Spinal cord (tissue), 10 donors: ENCODE measurements around the gene TWIST1. TPM values are rescaled to one million over a fixed set of nuclear protein-coding genes. Genes with fewer than 3 reads are reported as not detected.

Experiments used
- DNase-seq, 6 donors: peaks; one replicate each; pipeline versions ENCODE4 v3.0.0 to v3.0.0-alpha.2; 2013 to 2015; ENCODE audit warnings: low spot score in 6 of 6, low read depth in 4 of 6
- H3K27ac ChIP-seq: one replicate; pipeline ENCODE4 v1.5.1; 2013; ENCODE audit warnings: low read depth, low read length, control low read depth
- H3K27me3 ChIP-seq: one replicate; pipeline ENCODE4 v1.6.1; 2013; ENCODE audit warnings: low read length; ENCODE audit not compliant: control insufficient read depth, insufficient read depth
- H3K36me3 ChIP-seq: one replicate; pipeline ENCODE4 v1.6.1; 2013; ENCODE audit warnings: low read length; ENCODE audit not compliant: control insufficient read depth, insufficient read depth
- H3K4me1 ChIP-seq: one replicate; pipeline ENCODE4 v1.6.1; 2013; ENCODE audit warnings: low read length; ENCODE audit not compliant: control insufficient read depth, insufficient read depth
- H3K4me3 ChIP-seq: one replicate; pipeline ENCODE4 v1.5.1; 2013; ENCODE audit warnings: low read depth, low read length, control low read depth
- H3K9me3 ChIP-seq: one replicate; pipeline ENCODE4 v1.6.1; 2013; ENCODE audit warnings: low read length; ENCODE audit not compliant: control insufficient read depth, insufficient read depth
- WGBS: methylation state at CpG from one replicate; pipeline ENCODE4 v1.1.5; 2013; ENCODE audit warnings: missing lambda C conversion rate; ENCODE audit not compliant: insufficient coverage; 5-methylcytosine and 5-hydroxymethylcytosine counted together
- polyA plus RNA-seq, 2 donors: library from polyadenylated mRNA; unstranded; fragments of 120-200 nt; gene quantifications; one replicate each; pipeline ENCODE4 v1.2.1, GENCODE V29; 2013; ENCODE audit not compliant: insufficient read length in 2 of 2
- total RNA-seq, 2 donors: library from RNA; depleted of rRNA in 1 of 2; stranded (reverse); fragments of 120-200 nt in 1 of 2; fragments of >200 nt in 1 of 2; gene quantifications; one replicate each; pipeline versions ENCODE4 v1.2.3 to v1.2.4, GENCODE V29; 2013 to 2014
- donor health status: healthy.

TWIST1 gene
- total and polyA plus RNA-seq, 4 donors: 5.7 to 19.9 (median 6.7) TPM

GRCh38 chr7:19107081-19107355 is 10.4 kb downstream of the TWIST1 start:
- no peaks in the 10 kb centered on the region for H3K36me3 ChIP-seq
- peak overlapping the region; percentile 79 for H3K27ac ChIP-seq
- peaks cover 24% of the 10 kb centered on the region for H3K4me1 ChIP-seq
- 0% methylated on average over 4 of the region's 6 CpGs for WGBS
- DNase-seq: peak in 1 of 6 donors; percentile 45
- peaks cover 92% of the 10 kb centered on the region for H3K27me3 ChIP-seq
- H3K4me3 ChIP-seq: peak overlapping the region; percentile 54
- H3K9me3 ChIP-seq: no peaks in the 10 kb centered on the region

- Histone ChIP-seq H3K27ac (peak overlapping the region; percentile 79), H3K27me3 (peaks cover 91% of the 10 kb centered on the region), H3K4me1 (peaks cover 24% of the 10 kb centered on the region), H3K9me3 (no peaks in the 10 kb centered on the region), H3K4me3 (peak overlapping the region; percentile 54), H3K36me3 (no peaks in the 10 kb centered on the region)
- DNase-seq: peak in 3 of 6 donors; percentile 16 to 48 (median 33)
- WGBS: under 1% methylated on average over 49 of the region's 49 CpGs
These were observed 11.0 kb downstream of the TWIST1 start for GRCh38 chr7:19106241-19107080.

GRCh38 chr7:19105546-19105945 is 11.9 kb downstream of the TWIST1 start:
- H3K27me3 ChIP-seq: peaks cover 86% of the 10 kb centered on the region
- DNase-seq: peak in 2 of 6 donors; percentile 6 to 14
- no peak overlapping the region for H3K4me3 ChIP-seq
- no peaks in the 10 kb centered on the region for H3K36me3 ChIP-seq
- peaks cover 24% of the 10 kb centered on the region for H3K4me1 ChIP-seq
- no CpG with 5 or more reads among the region's 4 CpGs for WGBS
- no peak overlapping the region for H3K27ac ChIP-seq
- H3K9me3 ChIP-seq: no peaks in the 10 kb centered on the region

GRCh38 chr7:19104811-19105210 is 12.6 kb downstream of the TWIST1 start:
- peak in 1 of 6 donors; percentile 4 for DNase-seq
- Histone ChIP-seq H3K4me1 (peaks cover 24% of the 10 kb centered on the region), H3K27ac (no peak overlapping the region), H3K9me3 (no peaks in the 10 kb centered on the region), H3K4me3 (no peak overlapping the region), H3K36me3 (no peaks in the 10 kb centered on the region), H3K27me3 (peaks cover 79% of the 10 kb centered on the region)
- whole genome bisulfite sequencing: 83% methylated on average over 1 of the region's 4 CpGs

GRCh38 chr7:19102884-19103283 is 14.6 kb downstream of the TWIST1 start:
- H3K27ac ChIP-seq: no peak overlapping the region
- WGBS: 97% methylated on average over 3 of the region's 4 CpGs
- no peaks in the 10 kb centered on the region for H3K36me3 ChIP-seq
- peaks cover 59% of the 10 kb centered on the region for H3K27me3 ChIP-seq
- no peak for DNase-seq
- peaks cover 18% of the 10 kb centered on the region for H3K4me1 ChIP-seq
- no peak overlapping the region for H3K4me3 ChIP-seq
- H3K9me3 ChIP-seq: no peaks in the 10 kb centered on the region

GRCh38 chr7:19101909-19102308 is 15.5 kb downstream of the TWIST1 start:
- Histone ChIP-seq H3K27ac (no peak overlapping the region), H3K4me3 (no peak overlapping the region), H3K9me3 (no peaks in the 10 kb centered on the region), H3K36me3 (no peaks in the 10 kb centered on the region), H3K27me3 (peaks cover 50% of the 10 kb centered on the region), H3K4me1 (peaks cover 9% of the 10 kb centered on the region)
- DNase-seq: no peak
- WGBS: 80% methylated on average over 1 of the region's 2 CpGs

- no CpG with 5 or more reads among the region's 1 CpG for WGBS
- H3K4me3 ChIP-seq: no peak overlapping the region
- peaks cover 45% of the 10 kb centered on the region for H3K27me3 ChIP-seq
These were observed 16.0 kb downstream of the TWIST1 start for GRCh38 chr7:19101472-19101871.

GRCh38 chr7:19099924-19100323 is 17.5 kb downstream of the TWIST1 start:
- no CpG with 5 or more reads among the region's 2 CpGs for WGBS
- Histone ChIP-seq H3K36me3 (no peaks in the 10 kb centered on the region), H3K4me1 (no peaks in the 10 kb centered on the region), H3K4me3 (no peak overlapping the region), H3K27ac (no peak overlapping the region), H3K27me3 (peaks cover 30% of the 10 kb centered on the region), H3K9me3 (no peaks in the 10 kb centered on the region)
- no peak for DNase-seq

More at GRCh38 chr7:19101472-19101871, 16.0 kb downstream of the TWIST1 start:
- H3K27ac ChIP-seq: no peak overlapping the region
- H3K4me1 ChIP-seq: peaks cover 4% of the 10 kb centered on the region
- no peaks in the 10 kb centered on the region for H3K36me3 ChIP-seq
- no peaks in the 10 kb centered on the region for H3K9me3 ChIP-seq
- DNase-seq: no peak

- WGBS: no CpG with 5 or more reads among the region's 3 CpGs
- H3K27me3 ChIP-seq: peaks cover 22% of the 10 kb centered on the region
- no peak overlapping the region for H3K4me3 ChIP-seq
These were observed 18.2 kb downstream of the TWIST1 start for GRCh38 chr7:19099194-19099593.

GRCh38 chr7:19098510-19098909 is 18.9 kb downstream of the TWIST1 start:
- H3K27me3 ChIP-seq: peaks cover 20% of the 10 kb centered on the region
- no peak overlapping the region for H3K4me3 ChIP-seq
- H3K27ac ChIP-seq: no peak overlapping the region
- no peak for DNase-seq
- no peaks in the 10 kb centered on the region for H3K9me3 ChIP-seq
- H3K4me1 ChIP-seq: no peaks in the 10 kb centered on the region
- H3K36me3 ChIP-seq: no peaks in the 10 kb centered on the region
- no CpG with 5 or more reads among the region's 1 CpG for WGBS

More at GRCh38 chr7:19099194-19099593, 18.2 kb downstream of the TWIST1 start:
- H3K27ac ChIP-seq: no peak overlapping the region
- DNase-seq: no peak
- no peaks in the 10 kb centered on the region for H3K9me3 ChIP-seq
- H3K4me1 ChIP-seq: no peaks in the 10 kb centered on the region
- no peaks in the 10 kb centered on the region for H3K36me3 ChIP-seq
